AG09309 (cell line): ENCODE data around the gene ADPRHL1.
"Not testable (repeated sequence)": the region's sequence is repeated elsewhere in the genome, so short reads cannot be mapped to it uniquely, and the experiment has no call there.

Experiments used
- DNase-seq: peaks from one replicate; pipeline ENCODE4 v3.0.0-alpha.2; 2010; ENCODE audit warnings: low read depth
- H3K4me3 ChIP-seq: 2 replicates; pipeline ENCODE4 v1.5.1; 2011; ENCODE audit warnings: mild to moderate bottlenecking, low read depth, low read length, moderate library complexity; ENCODE audit not compliant: control insufficient read depth
- TF ChIP-seq, protein P1 (sequence below): IDR thresholded peaks from 2 replicates; pipeline ENCODE4 v1.5.1; 2011; ENCODE audit warnings: mild to moderate bottlenecking, low read depth, low read length, inconsistent platforms; ENCODE audit not compliant: insufficient read depth, control insufficient read depth; ENCODE audit errors: missing control alignments

The ADPRHL1 gene

DNA sequence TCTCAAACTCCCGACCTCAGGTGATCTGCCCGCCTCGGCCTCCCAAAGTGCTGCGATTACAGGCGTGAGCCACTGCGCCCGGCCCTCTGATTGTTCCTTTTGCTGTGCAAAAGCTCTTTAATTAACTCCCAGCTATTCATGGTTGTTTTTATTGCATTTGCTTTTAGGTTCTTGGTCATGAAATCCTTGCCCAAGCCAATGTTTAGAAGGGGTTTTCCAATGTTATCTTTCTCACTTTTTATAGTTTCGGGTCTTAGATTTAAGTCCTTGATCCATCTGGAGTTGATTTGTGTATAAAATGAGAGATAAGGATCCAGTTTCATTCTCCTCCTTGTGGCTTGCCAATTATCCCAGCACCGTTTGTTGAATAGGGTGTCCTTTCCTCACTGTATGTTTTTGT lies 70.2 kb downstream of the ADPRHL1 start:
- no peak for DNase-seq
- H3K4me3 ChIP-seq: no peak overlapping the region
- TF ChIP-seq, protein P1, sequence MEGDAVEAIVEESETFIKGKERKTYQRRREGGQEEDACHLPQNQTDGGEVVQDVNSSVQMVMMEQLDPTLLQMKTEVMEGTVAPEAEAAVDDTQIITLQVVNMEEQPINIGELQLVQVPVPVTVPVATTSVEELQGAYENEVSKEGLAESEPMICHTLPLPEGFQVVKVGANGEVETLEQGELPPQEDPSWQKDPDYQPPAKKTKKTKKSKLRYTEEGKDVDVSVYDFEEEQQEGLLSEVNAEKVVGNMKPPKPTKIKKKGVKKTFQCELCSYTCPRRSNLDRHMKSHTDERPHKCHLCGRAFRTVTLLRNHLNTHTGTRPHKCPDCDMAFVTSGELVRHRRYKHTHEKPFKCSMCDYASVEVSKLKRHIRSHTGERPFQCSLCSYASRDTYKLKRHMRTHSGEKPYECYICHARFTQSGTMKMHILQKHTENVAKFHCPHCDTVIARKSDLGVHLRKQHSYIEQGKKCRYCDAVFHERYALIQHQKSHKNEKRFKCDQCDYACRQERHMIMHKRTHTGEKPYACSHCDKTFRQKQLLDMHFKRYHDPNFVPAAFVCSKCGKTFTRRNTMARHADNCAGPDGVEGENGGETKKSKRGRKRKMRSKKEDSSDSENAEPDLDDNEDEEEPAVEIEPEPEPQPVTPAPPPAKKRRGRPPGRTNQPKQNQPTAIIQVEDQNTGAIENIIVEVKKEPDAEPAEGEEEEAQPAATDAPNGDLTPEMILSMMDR: no peak

DNA sequence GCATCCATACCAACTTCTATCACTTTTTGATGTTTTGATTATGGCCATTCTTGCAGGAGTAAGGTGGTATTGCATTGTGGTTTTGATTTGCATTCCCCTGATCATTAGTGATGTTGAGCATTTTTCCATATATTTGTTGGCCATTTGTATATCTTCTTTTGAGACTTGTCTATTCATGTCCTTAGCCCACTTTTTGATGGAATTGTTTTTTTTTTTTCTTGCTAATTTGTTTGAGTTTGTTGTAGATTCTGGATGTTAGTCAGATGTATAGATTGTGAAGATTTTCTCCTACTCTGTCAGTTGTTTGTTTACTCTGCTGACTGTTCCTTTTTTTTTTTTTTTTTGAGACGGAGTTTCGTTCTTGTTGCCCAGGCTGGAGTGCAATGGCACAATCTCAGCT lies 70.7 kb downstream of the ADPRHL1 start:
- not testable (repeated sequence) for DNase-seq, H3K4me3 ChIP-seq

GRCh38 chr13:113378825-113379224 lies 74.5 kb downstream of the ADPRHL1 start:
- no peak for DNase-seq
- no peak overlapping the region for H3K4me3 ChIP-seq
- TF ChIP-seq, protein P1: no peak

DNA sequence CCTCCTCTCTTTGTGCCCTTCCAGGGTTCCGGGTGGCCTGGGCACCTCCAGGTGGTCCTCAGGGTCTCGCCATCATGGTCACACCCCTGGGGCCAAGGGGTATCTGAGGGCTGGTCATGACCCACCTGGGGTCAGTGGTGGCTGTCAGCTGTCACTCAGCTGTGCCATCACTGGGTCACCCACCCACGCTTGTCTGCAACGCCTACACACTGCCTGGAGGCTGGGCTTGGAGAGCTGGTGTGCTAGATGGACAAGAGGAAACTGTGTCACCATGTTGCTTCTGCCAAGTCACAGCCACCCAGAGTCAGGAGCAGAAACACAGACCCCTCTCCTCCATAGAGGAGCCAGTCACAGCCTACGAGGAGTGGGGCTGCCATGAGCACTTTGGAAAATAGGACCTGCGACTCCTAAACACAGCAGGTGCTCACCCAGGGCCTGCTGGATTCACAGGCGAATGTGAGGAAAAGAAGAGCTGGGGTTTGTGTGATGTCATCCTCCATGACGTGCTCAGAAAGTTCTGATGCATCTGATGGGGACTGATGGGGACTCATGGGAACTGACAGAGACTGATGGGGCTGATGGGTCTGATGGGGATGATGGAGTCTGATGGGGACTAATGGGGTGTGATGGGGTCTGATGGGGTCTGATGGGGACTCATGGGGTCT lies 78.6 kb downstream of the ADPRHL1 start:
- no peak for DNase-seq
- TF ChIP-seq, protein P1: no peak
- H3K4me3 ChIP-seq: no peak overlapping the region

DNA sequence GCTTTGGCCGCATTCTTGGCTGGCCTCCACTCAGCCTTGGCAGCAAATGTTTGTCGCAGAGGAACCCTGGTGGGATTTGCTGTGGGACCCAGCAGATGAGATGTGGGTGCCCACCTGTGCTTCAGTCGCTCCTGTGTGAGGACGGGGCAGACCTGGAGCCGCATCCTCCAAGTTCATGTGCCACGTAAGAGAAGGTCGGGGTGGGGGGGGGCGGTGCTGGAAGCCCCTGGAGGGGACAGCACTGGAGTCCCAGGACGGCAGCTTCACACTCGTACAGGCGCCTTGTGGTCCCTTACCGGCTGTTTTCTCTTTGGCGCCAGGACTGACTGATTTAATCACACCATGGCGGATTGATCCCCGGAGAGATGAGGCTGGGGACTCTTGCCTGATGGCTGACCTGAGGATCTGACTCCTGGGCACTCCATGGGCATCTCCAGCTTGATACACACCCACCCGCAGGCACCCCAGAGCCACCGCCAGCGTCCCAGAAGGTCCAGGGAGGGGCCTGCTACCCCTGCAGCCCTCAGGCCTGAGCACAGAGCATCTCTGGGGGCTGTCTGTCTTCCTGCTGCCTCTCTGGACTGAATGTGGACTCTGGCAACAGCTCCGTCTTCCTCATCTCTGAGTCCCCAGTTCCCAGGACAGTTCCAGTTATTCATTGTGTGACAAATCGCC lies 79.3 kb downstream of the ADPRHL1 start:
- TF ChIP-seq, protein P1: no peak
- H3K4me3 ChIP-seq: no peak overlapping the region
- DNase-seq: no peak

- DNase-seq, H3K4me3 ChIP-seq: not testable (repeated sequence)
Observed at GRCh38 chr13:113371701-113372100, 81.6 kb downstream of the ADPRHL1 start.

DNA sequence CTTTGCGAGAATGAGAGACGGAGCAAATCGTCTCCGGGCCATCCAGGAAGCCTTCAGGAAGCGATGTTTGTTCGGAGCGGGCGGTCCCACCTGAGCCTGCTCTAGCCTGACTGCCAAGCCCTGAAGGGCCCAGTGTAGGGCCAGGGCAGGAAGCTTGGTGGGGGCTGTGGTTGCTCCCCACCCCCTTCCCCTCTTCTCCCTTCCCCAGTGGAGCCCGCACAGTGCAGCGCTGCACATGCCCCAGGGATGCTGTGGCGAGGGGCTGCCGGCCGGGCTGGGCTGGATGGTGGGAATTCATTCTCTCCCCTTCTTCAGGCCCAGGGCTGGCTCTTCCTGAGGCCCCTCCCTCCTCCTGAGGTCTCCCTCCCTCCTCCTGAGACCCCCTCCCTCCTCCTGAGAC lies 82.2 kb downstream of the ADPRHL1 start:
- TF ChIP-seq, protein P1: no peak
- no peak for DNase-seq
- H3K4me3 ChIP-seq: no peak overlapping the region
